Transverse colon (tissue), 4 donors: ENCODE results near the gene SPOCK3. TPM values are rescaled to one million over a fixed set of nuclear protein-coding genes. Genes with fewer than 3 reads are reported as not detected.

ENCODE experiments used
- DNase-seq: peaks from one replicate; pipeline ENCODE4 v3.0.0-alpha.2; 2019
- H3K27ac ChIP-seq, 4 donors: fragments of 200-600 bp; sonication (generic); 2 replicates each; pipeline ENCODE4 v1.5.1; 2016 to 2018; ENCODE audit warnings: inconsistent platforms in 4 of 4
- H3K27me3 ChIP-seq: fragments of 200-600 bp; sonication (generic); 2 replicates; pipeline ENCODE4 v1.5.1; 2017; ENCODE audit warnings: inconsistent platforms
- H3K36me3 ChIP-seq, 4 donors: fragments of 200-600 bp; sonication (generic); 2 replicates each; pipeline ENCODE4 v1.5.1; 2017 to 2019; ENCODE audit warnings: inconsistent platforms in 4 of 4
- H3K4me1 ChIP-seq, 4 donors: fragments of 200-600 bp; sonication (generic); 2 replicates each; pipeline ENCODE4 v1.5.1; 2017 to 2020; ENCODE audit warnings: inconsistent platforms in 4 of 4
- H3K4me3 ChIP-seq, 4 donors: fragments of 200-600 bp; sonication (generic); 1 replicate in 1 of 4; 2 replicates in 3 of 4; pipeline versions ENCODE4 v1.5.1 to v1.6.1; 2017 to 2019; ENCODE audit warnings: inconsistent platforms in 4 of 4
- H3K9me3 ChIP-seq, 2 donors: fragments of 200-600 bp; sonication (generic); 2 replicates each; pipeline ENCODE4 v1.5.1; 2017 to 2019; ENCODE audit warnings: inconsistent platforms in 2 of 2
- EP300 ChIP-seq: sonication (generic); formaldehyde crosslinking; IDR thresholded peaks from one replicate; pipeline ENCODE4 v1.6.1; 2017; ENCODE audit warnings: antibody characterized with exemption, low read depth
- POLR2A ChIP-seq: fragments of 450-650 bp; IDR thresholded peaks from one replicate; pipeline ENCODE4 v1.6.1; 2016; ENCODE audit warnings: antibody characterized with exemption, mild to moderate bottlenecking, moderate library complexity
- POLR2AphosphoS5 ChIP-seq, 3 donors: sonication (generic); formaldehyde crosslinking; IDR thresholded peaks; one replicate each; pipeline ENCODE4 v1.6.1; 2016; ENCODE audit warnings: antibody characterized with exemption in 3 of 3
- WGBS, 2 donors: methylation state at CpG; one replicate each; pipeline ENCODE4 v1.1.5; 2018; ENCODE audit warnings: low coverage in 1 of 2; 5-methylcytosine and 5-hydroxymethylcytosine counted together
- in situ Hi-C, 4 donors: fragments of 200-750 bp; cut with MboI; loops; one replicate each; pipeline versions ENCODE4 v1.15.0 to v1.15.1; 2017; ENCODE audit warnings: low sequenced_read_pairs in 3 of 4, low pct_ligation_motif_present in 1 of 4, low pct_unique_long_range_greater_than_20kb in 1 of 4
- intact Hi-C: fragments of 100-400 bp; cut with DNase I; formaldehyde crosslinking; loops from one replicate; pipeline ENCODE4 v1.15.1; 2023; ENCODE audit warnings: low total_unique reads
- total RNA-seq, 4 donors: library from RNA; depleted of rRNA; stranded (reverse); fragments of >200 nt; gene quantifications; one replicate each; pipeline ENCODE4 v1.1.0, GENCODE V29; 2016
- TF ChIP-seq, protein P1 (sequence below), 5 experiments: fragments of 200-600 bp in 3 of 5; fragments of 450-650 bp in 2 of 5; sonication (generic) in 3 of 5; IDR thresholded peaks; 1 replicate in 2 of 5; 2 replicates in 3 of 5; pipeline ENCODE4 v1.5.1; 2016 to 2017; ENCODE audit warnings: antibody characterized with exemption in 5 of 5, inconsistent platforms in 3 of 5, mild to moderate bottlenecking in 2 of 5, moderate library complexity in 1 of 5

The SPOCK3 gene
- total RNA-seq, 4 donors from 2014 or later, result 0.27 to 0.64 TPM; not detected in 2

DNA sequence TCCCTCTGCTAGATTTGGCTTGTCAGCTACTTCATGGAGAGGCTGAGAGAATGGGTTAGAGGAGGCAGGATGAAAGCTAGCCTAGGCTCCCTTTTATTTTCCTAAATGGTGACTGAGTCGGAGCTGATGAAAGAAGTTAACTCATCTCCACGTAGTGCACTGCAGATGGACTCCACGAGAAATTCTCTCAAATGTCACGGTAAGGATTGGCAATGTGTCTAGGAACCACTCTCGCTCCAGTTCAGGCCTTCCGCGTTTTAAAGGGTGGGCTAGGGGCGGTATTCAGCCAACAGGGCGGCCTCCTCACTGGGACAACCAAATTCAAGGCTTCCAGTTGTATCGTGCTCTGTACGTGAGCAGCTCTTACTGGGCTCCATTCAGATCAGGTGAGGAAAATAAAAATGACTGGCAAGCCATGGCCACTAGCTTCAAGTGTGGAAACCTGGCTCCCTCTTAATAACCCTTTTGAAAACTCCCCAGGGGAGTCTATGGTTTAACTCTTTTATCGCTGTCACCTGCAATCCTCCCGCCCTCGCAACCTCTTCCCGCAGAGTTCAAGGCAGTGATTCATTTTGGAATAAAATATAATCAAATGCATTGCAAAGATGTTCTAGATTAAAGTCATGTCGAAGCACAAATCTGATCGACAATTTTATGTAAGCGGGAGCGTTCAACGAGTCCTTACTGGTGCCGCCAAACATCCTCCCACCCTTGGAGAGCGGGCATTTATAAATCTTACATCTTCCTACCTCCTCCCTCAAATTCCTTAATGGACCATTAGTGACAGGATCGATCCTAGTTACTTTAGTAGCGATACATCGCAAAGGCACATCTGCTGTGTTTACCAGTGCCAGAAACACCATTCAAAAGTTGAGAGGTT is 1.2 kb downstream of the SPOCK3 start:
- H3K4me1 ChIP-seq, result no peaks in the 10 kb centered on the region
- H3K27me3 ChIP-seq, result peaks cover 41% of the 10 kb centered on the region
- in situ Hi-C loops, result no loop called here
- WGBS, 2 donors, result 60 to 78% methylated on average over 12 to 25 of the region's 25 CpGs
- no peak for DNase-seq
- intact Hi-C loops, result no loop called here
- H3K36me3 ChIP-seq, result no peaks in the 10 kb centered on the region
- H3K4me3 ChIP-seq, result no peak overlapping the region
- no peak overlapping the region for H3K27ac ChIP-seq
- H3K9me3 ChIP-seq, result no peaks in the 10 kb centered on the region
- TF ChIP-seq POLR2A (no peak), EP300 (no peak), POLR2AphosphoS5 (IDR thresholded peaks at IDR 0.05) (no peak)
- TF ChIP-seq, protein P1, sequence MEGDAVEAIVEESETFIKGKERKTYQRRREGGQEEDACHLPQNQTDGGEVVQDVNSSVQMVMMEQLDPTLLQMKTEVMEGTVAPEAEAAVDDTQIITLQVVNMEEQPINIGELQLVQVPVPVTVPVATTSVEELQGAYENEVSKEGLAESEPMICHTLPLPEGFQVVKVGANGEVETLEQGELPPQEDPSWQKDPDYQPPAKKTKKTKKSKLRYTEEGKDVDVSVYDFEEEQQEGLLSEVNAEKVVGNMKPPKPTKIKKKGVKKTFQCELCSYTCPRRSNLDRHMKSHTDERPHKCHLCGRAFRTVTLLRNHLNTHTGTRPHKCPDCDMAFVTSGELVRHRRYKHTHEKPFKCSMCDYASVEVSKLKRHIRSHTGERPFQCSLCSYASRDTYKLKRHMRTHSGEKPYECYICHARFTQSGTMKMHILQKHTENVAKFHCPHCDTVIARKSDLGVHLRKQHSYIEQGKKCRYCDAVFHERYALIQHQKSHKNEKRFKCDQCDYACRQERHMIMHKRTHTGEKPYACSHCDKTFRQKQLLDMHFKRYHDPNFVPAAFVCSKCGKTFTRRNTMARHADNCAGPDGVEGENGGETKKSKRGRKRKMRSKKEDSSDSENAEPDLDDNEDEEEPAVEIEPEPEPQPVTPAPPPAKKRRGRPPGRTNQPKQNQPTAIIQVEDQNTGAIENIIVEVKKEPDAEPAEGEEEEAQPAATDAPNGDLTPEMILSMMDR (IDR thresholded peaks at IDR 0.05), result no peak

DNA sequence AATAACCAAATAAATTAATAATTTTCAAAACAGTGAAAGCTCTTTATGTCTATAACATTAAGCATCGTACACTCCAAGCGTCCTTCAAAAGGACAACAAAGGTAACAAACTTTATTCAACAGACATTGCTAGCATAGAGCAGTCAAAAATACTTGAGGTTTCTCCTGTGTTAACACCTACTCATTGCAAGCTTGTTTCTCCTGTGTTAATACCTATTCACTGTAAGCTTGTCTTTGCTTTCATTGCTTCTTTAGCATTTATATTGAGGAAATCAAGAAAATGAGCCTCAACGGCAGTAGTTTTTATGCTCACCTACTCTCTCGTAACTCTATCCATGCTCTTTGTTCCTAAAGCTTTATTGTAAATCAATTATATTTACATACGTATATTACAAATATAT is 3.5 kb downstream of the SPOCK3 start:
- in situ Hi-C loops (no loop called here), intact Hi-C loops (no loop called here)
- Histone ChIP-seq H3K27me3 (peaks cover 33% of the 10 kb centered on the region), H3K4me3 (no peak overlapping the region), H3K27ac (no peak overlapping the region), H3K4me1 (no peaks in the 10 kb centered on the region), H3K9me3 (no peaks in the 10 kb centered on the region), H3K36me3 (no peaks in the 10 kb centered on the region)
- no peak for TF ChIP-seq EP300
- TF ChIP-seq, protein P1 (IDR thresholded peaks at IDR 0.05), result no peak
- no peak for TF ChIP-seq POLR2AphosphoS5 (IDR thresholded peaks at IDR 0.05)
- no peak for TF ChIP-seq POLR2A
- no peak for DNase-seq
- WGBS, 2 donors, result 80 to 82% methylated on average over 5 of the region's 5 CpGs

DNA sequence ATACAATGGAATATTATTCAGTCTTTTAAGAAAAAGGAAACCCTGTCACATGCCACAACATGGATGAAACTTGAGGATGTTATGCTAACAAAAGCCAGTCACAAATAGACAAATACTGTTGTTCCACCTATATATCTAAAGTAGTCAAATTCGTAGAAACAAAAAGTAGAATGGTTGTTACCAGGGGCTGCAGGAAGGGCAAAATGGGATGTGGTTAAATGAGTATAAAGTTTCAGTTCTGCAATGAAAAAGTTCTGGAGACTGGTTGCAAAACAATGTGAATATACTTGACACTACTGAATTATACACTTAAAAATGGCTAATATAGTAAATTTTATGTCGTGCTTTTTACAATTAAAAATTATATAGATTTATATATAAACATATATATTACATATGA is 12.2 kb downstream of the SPOCK3 start:
- no peak for TF ChIP-seq EP300
- TF ChIP-seq, protein P1 (IDR thresholded peaks at IDR 0.05), result no peak
- no peak for TF ChIP-seq POLR2A
- TF ChIP-seq POLR2AphosphoS5 (IDR thresholded peaks at IDR 0.05), result no peak
- Histone ChIP-seq H3K36me3 (no peaks in the 10 kb centered on the region), H3K4me1 (no peaks in the 10 kb centered on the region), H3K27ac (no peak overlapping the region), H3K27me3 (no peaks in the 10 kb centered on the region), H3K4me3 (no peak overlapping the region), H3K9me3 (no peaks in the 10 kb centered on the region)
- no peak for DNase-seq
- in situ Hi-C loops (no loop called here), intact Hi-C loops (no loop called here)
- WGBS, 2 donors, result 63 to 67% methylated on average over 2 of the region's 2 CpGs

DNA sequence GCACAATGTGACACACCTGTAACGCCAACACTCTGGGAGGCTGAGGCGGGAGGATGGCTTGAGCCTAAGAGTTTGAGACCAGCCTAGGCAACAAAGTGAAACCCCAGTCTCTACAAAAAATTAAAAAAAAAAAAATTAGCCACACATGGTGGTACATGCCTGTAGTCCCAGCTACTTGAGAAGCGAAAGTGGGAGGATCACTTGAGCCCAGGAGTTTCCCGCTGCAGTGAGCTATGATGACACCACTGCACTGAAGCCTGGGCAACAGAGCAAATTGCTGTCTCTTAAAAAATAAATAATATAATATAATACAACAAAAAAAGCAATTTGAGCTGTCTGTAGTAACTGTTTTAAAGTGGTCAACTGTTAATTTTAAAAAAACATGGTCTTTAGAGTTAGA is 13.2 kb downstream of the SPOCK3 start:
- Histone ChIP-seq H3K27me3 (no peaks in the 10 kb centered on the region), H3K36me3 (no peaks in the 10 kb centered on the region), H3K4me1 (no peaks in the 10 kb centered on the region), H3K9me3 (no peaks in the 10 kb centered on the region), H3K4me3 (no peak overlapping the region), H3K27ac (no peak overlapping the region)
- in situ Hi-C loops, result no loop called here
- 87 to 91% methylated on average over 3 to 4 of the region's 4 CpGs for WGBS, 2 donors
- intact Hi-C loops, result no loop called here
- DNase-seq, result no peak
- TF ChIP-seq POLR2AphosphoS5 (IDR thresholded peaks at IDR 0.05) (no peak), POLR2A (no peak), EP300 (no peak)
- TF ChIP-seq, protein P1 (IDR thresholded peaks at IDR 0.05), result no peak
